GM12878 (cell line): ENCODE data around the gene ZNF791. TPM values are rescaled to one million over a fixed set of nuclear protein-coding genes. Genes with fewer than 3 reads are reported as not detected.

Experiments used
- ATF2 ChIP-seq: IDR thresholded peaks from 2 replicates; pipeline ENCODE4 v1.6.1; 2012; ENCODE audit warnings: low read length, inconsistent platforms
- BRCA1 ChIP-seq: IDR thresholded peaks from 2 replicates; pipeline ENCODE4 v1.6.1; 2011; ENCODE audit warnings: low read depth, low read length, improper control_type of control experiment
- CBX3 ChIP-seq: fragments of 200-600 bp; sonication (generic); IDR thresholded peaks from 2 replicates; pipeline ENCODE4 v1.6.1; 2016; ENCODE audit warnings: low read depth, borderline replicate concordance
- CHD4 ChIP-seq: fragments of 200-600 bp; sonication (generic); IDR thresholded peaks from 2 replicates; pipeline ENCODE4 v1.6.1; 2016; ENCODE audit warnings: mild to moderate bottlenecking
- EZH2 ChIP-seq: IDR thresholded peaks from 2 replicates; pipeline ENCODE4 v1.6.1; 2012; ENCODE audit warnings: low read depth, mild to moderate bottlenecking, control low read depth, inconsistent platforms, low read length, borderline replicate concordance; ENCODE audit not compliant: control insufficient read depth
- FOXM1 ChIP-seq: IDR thresholded peaks from 2 replicates; pipeline ENCODE4 v1.6.1; 2012; ENCODE audit warnings: low read depth, mild to moderate bottlenecking, inconsistent platforms, low read length, moderate library complexity
- HSF1 ChIP-seq: fragments of 150-350 bp; IDR thresholded peaks from 2 replicates; pipeline ENCODE4 v1.6.1; 2014; ENCODE audit warnings: mild to moderate bottlenecking, low read depth, low read length
- IKZF1 ChIP-seq: fragments of 450-650 bp; conservative IDR thresholded peaks from 2 replicates; pipeline ENCODE4 v1.6.1; 2017; ENCODE audit warnings: antibody characterized with exemption, mild to moderate bottlenecking
- IKZF2 ChIP-seq, 2 experiments: fragments of 450-650 bp; IDR thresholded peaks; 2 replicates each; pipeline ENCODE4 v1.6.1; 2017; ENCODE audit warnings: mild to moderate bottlenecking in 2 of 2, moderate library complexity in 2 of 2
- MLLT1 ChIP-seq: fragments of 450-650 bp; IDR thresholded peaks from 2 replicates; pipeline ENCODE4 v1.6.1; 2016; ENCODE audit warnings: mild to moderate bottlenecking
- MTA3 ChIP-seq: IDR thresholded peaks from 2 replicates; pipeline ENCODE4 v1.6.1; 2012; ENCODE audit warnings: low read length, inconsistent platforms, borderline replicate concordance
- MXI1 ChIP-seq: fragments of 150-350 bp; IDR thresholded peaks from 2 replicates; pipeline ENCODE4 v1.6.1; 2011; ENCODE audit warnings: low read depth, mild to moderate bottlenecking, inconsistent platforms, low read length, improper control_type of control experiment
- NFYA ChIP-seq: IDR thresholded peaks from 2 replicates; pipeline ENCODE4 v1.6.1; 2011; ENCODE audit warnings: low read depth, mild to moderate bottlenecking, low read length, improper control_type of control experiment, borderline replicate concordance
- POLR2AphosphoS2 ChIP-seq: IDR thresholded peaks from 2 replicates; pipeline ENCODE4 v1.6.1; 2011; ENCODE audit warnings: low read depth, mild to moderate bottlenecking, low read length, improper control_type of control experiment, moderate library complexity
- POLR2AphosphoS5 ChIP-seq: IDR thresholded peaks from 2 replicates; pipeline ENCODE4 v1.6.1; 2011; ENCODE audit warnings: mild to moderate bottlenecking, low read length, inconsistent platforms
- RB1 ChIP-seq: fragments of 450-650 bp; formaldehyde crosslinking; IDR thresholded peaks from 2 replicates; pipeline ENCODE4 v1.6.1; 2017; ENCODE audit warnings: mild to moderate bottlenecking, borderline replicate concordance
- RBBP5 ChIP-seq: fragments of 200-600 bp; sonication (generic); conservative IDR thresholded peaks from 2 replicates; pipeline ENCODE4 v1.6.1; 2016
- RCOR1 ChIP-seq: conservative IDR thresholded peaks from 2 replicates; pipeline ENCODE4 v1.6.1; 2012; ENCODE audit warnings: low read depth, low read length, improper control_type of control experiment
- SIX5 ChIP-seq: IDR thresholded peaks from 2 replicates; pipeline ENCODE4 v1.6.1; 2011; ENCODE audit warnings: mild to moderate bottlenecking, low read depth, low read length, moderate library complexity; ENCODE audit not compliant: severe bottlenecking
- SP1 ChIP-seq: IDR thresholded peaks from one replicate; pipeline ENCODE4 v1.6.1; 2011; ENCODE audit warnings: low read depth, low read length
- STAT1 ChIP-seq: fragments of 450-650 bp; conservative IDR thresholded peaks from 2 replicates; pipeline ENCODE4 v1.6.1; 2014; ENCODE audit warnings: antibody characterized with exemption, mild to moderate bottlenecking
- WRNIP1 ChIP-seq: IDR thresholded peaks from 2 replicates; pipeline ENCODE4 v1.6.1; 2011; ENCODE audit warnings: low read depth, low read length, improper control_type of control experiment, borderline replicate concordance
- YY1 ChIP-seq: IDR thresholded peaks from 2 replicates; pipeline ENCODE4 v1.6.1; 2011; ENCODE audit warnings: low read depth, mild to moderate bottlenecking, low read length
- ZBTB33 ChIP-seq: fragments of 450-650 bp; IDR thresholded peaks from 2 replicates; pipeline ENCODE4 v1.6.1; 2017; ENCODE audit warnings: mild to moderate bottlenecking
- ZNF217 ChIP-seq: fragments of 450-650 bp; IDR thresholded peaks from 2 replicates; pipeline ENCODE4 v1.6.1; 2017; ENCODE audit warnings: antibody characterized with exemption, mild to moderate bottlenecking
- polyA plus RNA-seq, 11 experiments: library from polyadenylated mRNA; depleted of rRNA in 4 of 11; unstranded in 6 of 11; stranded (reverse) in 5 of 11; fragments of >200 nt; fragmentation: Nextera tagmentation in 4 of 11; fragmentation: Illumina TruSeq in 1 of 11; extraction: Ambion mirVana in 4 of 11; extraction: Trizol in 1 of 11; gene quantifications; 1 replicate in 1 of 11; 2 replicates in 10 of 11; pipeline versions ENCODE4 v1.2.1 to v1.2.3, GENCODE V29; 2011 to 2016; ENCODE audit warnings: inconsistent platforms in 2 of 11, missing spikeins in 2 of 11, low read depth in 1 of 11
- total RNA-seq, 4 experiments: library from RNA; depleted of rRNA in 3 of 4; stranded (reverse); fragments of >200 nt in 3 of 4; fragmentation: Illumina TruSeq in 1 of 4; extraction: Trizol in 1 of 4; gene quantifications; 2 replicates each; pipeline versions ENCODE4 v1.2.1 to v1.2.3, GENCODE V29; 2013 to 2021

ZNF791 gene
- total and polyA plus RNA-seq, 10 of the 15 experiments (the other 5 are each of a cell fraction or from before 2014, with no cell fraction given) = 7.5 to 24.0 (median 11.8) TPM

GRCh38 chr19:12639901-12640613 lies 29.3 kb downstream of the ZNF791 start (continued):
- peak; percentile 56; the same call in 1 of the 2 replicates for TF ChIP-seq RCOR1
- TF ChIP-seq CBX3 = no peak
- no peak; the same call in 1 of the 2 replicates for TF ChIP-seq MTA3
- peak; percentile 41; the same call in 1 of the 2 replicates for TF ChIP-seq MXI1
- TF ChIP-seq FOXM1 = no peak
- no peak for TF ChIP-seq CHD4
- TF ChIP-seq RB1 = peak; percentile 64; the same call in 1 of the 2 replicates
- TF ChIP-seq SP1 = peak; percentile 21
- TF ChIP-seq ZBTB33 = no peak
- TF ChIP-seq BRCA1 = no peak
- TF ChIP-seq HSF1 = no peak
- no peak for TF ChIP-seq NFYA
- TF ChIP-seq POLR2AphosphoS2 = no peak
- 0 out of 2 replicates have a peak, but pooled peaks have one; percentile 64 for TF ChIP-seq WRNIP1
- no peak for TF ChIP-seq EZH2
- TF ChIP-seq STAT1 = no peak
- TF ChIP-seq POLR2AphosphoS5 = no peak
- peak; percentile 72; the same call in 1 of the 2 replicates for TF ChIP-seq MLLT1
- TF ChIP-seq ATF2 = no peak
- no peak for TF ChIP-seq RBBP5
- peak; percentile 68 for TF ChIP-seq IKZF1
- TF ChIP-seq SIX5 = no peak
- peak; percentile 55; the same call in 1 of the 2 replicates for TF ChIP-seq YY1
- TF ChIP-seq ZNF217 = no peak
- 0 out of 4 replicates have a peak, but pooled peaks of 1 of the 2 experiments have one; percentile 23 for TF ChIP-seq IKZF2 (IDR thresholded peaks at IDR 0.05)
